Astrocyte of the spinal cord (primary cell): ENCODE measurements around the gene WDR47.
"Not testable (repeated sequence)": the region's sequence is repeated elsewhere in the genome, so short reads cannot be mapped to it uniquely, and the experiment has no call there.

Source experiments
- DNase-seq: peaks from one replicate; pipeline ENCODE4 v3.0.0; 2011; ENCODE audit warnings: low read depth, low spot score
- H3K4me3 ChIP-seq: 2 replicates; pipeline ENCODE4 v1.5.1; 2011; ENCODE audit warnings: low read depth, mild to moderate bottlenecking, low read length, moderate library complexity
- CTCF ChIP-seq: IDR thresholded peaks from 2 replicates; pipeline ENCODE4 v1.5.1; 2012; ENCODE audit warnings: low read depth, mild to moderate bottlenecking, low read length, inconsistent platforms
- in situ Hi-C: cut with HindIII; loops from 2 replicates; pipeline ENCODE4 v1.10.0; 2017; ENCODE audit warnings: low sequenced_read_pairs

Gene WDR47

GRCh38 chr1:108936170-108936569 is 105.7 kb downstream of the WDR47 start:
- no peak for TF ChIP-seq CTCF
- in situ Hi-C loops: no loop called here
- no peak for DNase-seq

DNA sequence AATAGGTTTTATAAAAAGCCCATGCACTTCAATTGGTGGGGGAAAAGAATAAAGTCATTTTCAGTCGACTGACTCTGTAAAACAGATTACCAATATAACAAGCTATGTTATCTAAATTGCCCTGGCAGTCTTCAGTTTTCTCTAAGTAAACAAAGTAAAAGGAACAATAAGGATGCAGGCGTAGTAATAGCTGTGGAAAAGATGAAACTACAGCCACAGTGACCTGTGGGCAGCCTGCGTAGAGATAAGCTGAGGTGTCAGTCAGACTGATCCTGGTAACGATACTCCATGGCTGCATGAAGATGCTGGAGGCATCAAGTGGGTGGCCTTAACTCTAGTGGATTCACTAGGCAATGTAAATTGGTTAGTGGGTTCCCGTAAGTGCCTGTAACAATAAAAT is 108.0 kb downstream of the WDR47 start:
- no peak for DNase-seq
- in situ Hi-C loops: no loop called here
- TF ChIP-seq CTCF: no peak
- H3K4me3 ChIP-seq: no peak overlapping the region

More at GRCh38 chr1:108936170-108936569, 105.7 kb downstream of the WDR47 start:
- H3K4me3 ChIP-seq: no peak overlapping the region

DNA sequence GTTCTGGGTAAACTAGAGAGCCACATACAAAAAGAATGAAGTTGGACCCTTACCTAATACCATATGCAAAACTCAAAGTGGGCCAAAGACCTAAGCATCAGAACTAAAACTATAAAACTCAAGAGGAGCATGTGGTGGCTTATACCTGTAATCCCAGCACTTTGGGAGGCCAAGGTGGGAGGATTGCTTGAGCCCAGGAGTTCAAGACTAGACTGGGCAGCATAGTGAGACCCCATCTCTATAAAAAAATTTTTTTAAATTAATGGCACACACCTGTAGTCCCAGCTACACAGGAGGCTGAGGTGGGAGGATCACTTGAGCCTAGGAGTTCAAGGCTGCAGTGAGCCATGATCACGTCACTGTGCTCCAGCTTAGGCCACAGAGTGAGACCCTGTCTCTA is 114.3 kb downstream of the WDR47 start:
- H3K4me3 ChIP-seq, in situ Hi-C loops, DNase-seq: not testable (repeated sequence)

GRCh38 chr1:108925920-108926319 is 116.0 kb downstream of the WDR47 start:
- DNase-seq: no peak
- in situ Hi-C loops: no loop called here
- H3K4me3 ChIP-seq: no peak overlapping the region
- no peak for TF ChIP-seq CTCF
